Endothelial cell of umbilical vein (primary cell): ENCODE data around the gene AP1M1. TPM values are rescaled to one million over a fixed set of nuclear protein-coding genes. Genes with fewer than 3 reads are reported as not detected.

Experiments used
- BruUV-seq: library from RNA; stranded (reverse); fragments of 400-500 nt; replicated peaks from 2 replicates; lab custom pipeline; 2021; lab: Mats Ljungman, UMichigan
- CTCF ChIA-PET: fragments of 300-600, 350-600 bp; sonication (Branson Sonifier 250); formaldehyde crosslinking; loops from one replicate; lab custom pipeline; 2021; ENCODE audit warnings: antibody characterized with exemption, inconsistent platforms; lab: Charles Lee
- POLR2A ChIA-PET: fragments of 300-600, 350-600 bp; sonication (Branson Sonifier 250); formaldehyde crosslinking; loops from one replicate; lab custom pipeline; 2021; ENCODE audit warnings: antibody characterized with exemption, inconsistent platforms; lab: Charles Lee
- DNase-seq: peaks from one replicate; pipeline ENCODE4 v3.0.0-alpha.2; 2011; ENCODE audit warnings: low read depth, low spot score
- FAIRE-seq: peaks from 2 replicates; lab custom pipeline; 2011; peaks lifted over from hg19 to GRCh38; lab: Jason Lieb, UNC
- H2AFZ ChIP-seq: 2 replicates; pipeline ENCODE4 v1.6.0; 2012; ENCODE audit warnings: low read depth, low read length, control low read depth, inconsistent platforms
- H3K27ac ChIP-seq: 2 replicates; pipeline ENCODE4 v1.5.1; 2011; ENCODE audit warnings: low read depth, mild to moderate bottlenecking, control low read depth, low read length, moderate library complexity; ENCODE audit not compliant: insufficient read depth
- H3K27me3 ChIP-seq, 2 experiments: 2 replicates each; pipeline versions ENCODE4 v1.6.0 to v1.6.1; 2011; ENCODE audit warnings: low read length in 2 of 2, mixed read lengths in 1 of 2; ENCODE audit not compliant: control insufficient read depth in 2 of 2, insufficient read depth in 2 of 2
- H3K36me3 ChIP-seq, 2 experiments: 2 replicates in 1 of 2; 3 replicates in 1 of 2; pipeline ENCODE4 v1.5.1; 2011; ENCODE audit warnings: low read length in 2 of 2, mild to moderate bottlenecking in 1 of 2, moderate library complexity in 1 of 2; ENCODE audit not compliant: control insufficient read depth in 2 of 2, insufficient read depth in 2 of 2; ENCODE audit errors: extremely low read depth in 1 of 2
- H3K4me1 ChIP-seq: 3 replicates; pipeline ENCODE4 v1.5.1; 2011; ENCODE audit warnings: mild to moderate bottlenecking, low read length; ENCODE audit not compliant: control insufficient read depth, insufficient read depth; ENCODE audit errors: extremely low read depth
- H3K4me2 ChIP-seq: 2 replicates; pipeline ENCODE4 v1.6.1; 2011; ENCODE audit warnings: low read length, control low read depth, mixed read lengths; ENCODE audit not compliant: insufficient read depth
- H3K4me3 ChIP-seq, 3 experiments: fragments of 200-600 bp in 1 of 3; sonication (generic), shearing (Covaris generic) in 1 of 3; replicated peaks in 1 of 3; 2 replicates each; pipeline ENCODE4 v1.5.1; 2011 to 2016; ENCODE audit warnings: control low read depth in 3 of 3, low read length in 3 of 3, mild to moderate bottlenecking in 2 of 3, inconsistent platforms in 1 of 3, low read depth in 1 of 3, moderate library complexity in 1 of 3; ENCODE audit not compliant: insufficient read depth in 1 of 3
- H3K79me2 ChIP-seq: 2 replicates; pipeline ENCODE4 v1.6.0; 2012; ENCODE audit warnings: low read length, inconsistent platforms; ENCODE audit not compliant: control insufficient read depth, insufficient read depth
- H3K9ac ChIP-seq: replicated peaks from 2 replicates; pipeline ENCODE3; 2011; ENCODE audit warnings: low read length, control low read depth; ENCODE audit not compliant: insufficient read depth; ENCODE audit errors: extremely low read depth
- H3K9me1 ChIP-seq: replicated peaks from 3 replicates; pipeline ENCODE4 v1.6.0; 2011; ENCODE audit warnings: mild to moderate bottlenecking, low read length; ENCODE audit not compliant: control insufficient read depth, insufficient read depth; ENCODE audit errors: extremely low read depth
- H3K9me3 ChIP-seq: replicated peaks from 2 replicates; pipeline ENCODE4 v1.5.1; 2012; ENCODE audit warnings: low read length, inconsistent platforms; ENCODE audit not compliant: control insufficient read depth, insufficient read depth
- H4K20me1 ChIP-seq: replicated peaks from 2 replicates; pipeline ENCODE3; 2011; ENCODE audit warnings: mild to moderate bottlenecking, low read length; ENCODE audit not compliant: control insufficient read depth, insufficient read depth; ENCODE audit errors: extremely low read depth
- EZH2 ChIP-seq: IDR thresholded peaks from 2 replicates; pipeline ENCODE4 v1.6.1; 2012; ENCODE audit warnings: borderline replicate concordance, low read depth, mild to moderate bottlenecking, moderate library complexity, low read length, inconsistent platforms; ENCODE audit not compliant: severe bottlenecking
- FOS ChIP-seq: IDR thresholded peaks from 2 replicates; pipeline ENCODE4 v1.6.1; 2011; ENCODE audit warnings: mild to moderate bottlenecking, low read length, moderate library complexity, borderline replicate concordance; ENCODE audit not compliant: insufficient read depth
- GATA2 ChIP-seq: IDR thresholded peaks from 2 replicates; pipeline ENCODE4 v1.7.0; 2011; ENCODE audit warnings: low read depth, mild to moderate bottlenecking, moderate library complexity, mixed read lengths, low read length; ENCODE audit not compliant: insufficient read length, insufficient read depth
- JUN ChIP-seq: IDR thresholded peaks from 2 replicates; pipeline ENCODE4 v1.6.1; 2011; ENCODE audit warnings: borderline replicate concordance, low read depth; ENCODE audit not compliant: insufficient read length, insufficient read depth
- MAX ChIP-seq: IDR thresholded peaks from 2 replicates; pipeline ENCODE4 v1.6.1; 2011; ENCODE audit not compliant: insufficient read depth, insufficient read length
- MYC ChIP-seq: IDR thresholded peaks from one replicate; pipeline ENCODE4 v1.6.1; 2011; ENCODE audit warnings: mild to moderate bottlenecking, low read depth, low read length
- POLR2A ChIP-seq: IDR thresholded peaks from 2 replicates; pipeline ENCODE4 v1.6.1; 2012; ENCODE audit warnings: low read depth, mild to moderate bottlenecking, control low read depth, low read length
- POLR2AphosphoS5 ChIP-seq: IDR thresholded peaks from 2 replicates; pipeline ENCODE4 v1.6.1; 2012; ENCODE audit warnings: low read depth, mild to moderate bottlenecking, control low read depth, low read length, moderate library complexity; ENCODE audit not compliant: insufficient read depth
- dilution Hi-C: fragments of 300-500 bp; cut with MboI; formaldehyde crosslinking; loops from one replicate; pipeline ENCODE4 v1.15.0; 2019; ENCODE audit warnings: low sequenced_read_pairs; ENCODE audit not compliant: extremely low pct_ligation_motif_present
- intact Hi-C: fragments of 100-400 bp; cut with micrococcal nuclease; formaldehyde crosslinking; loops from one replicate; pipeline ENCODE4 v1.10.0; 2022
- polyA plus RNA-seq, 4 experiments: library from polyadenylated mRNA; depleted of rRNA in 3 of 4; stranded (reverse) in 3 of 4; unstranded in 1 of 4; fragments of >200 nt; gene quantifications; 2 replicates each; pipeline versions ENCODE4 v1.2.1 to v1.2.3, GENCODE V29; 2011 to 2012; ENCODE audit warnings: missing spikeins in 1 of 4
- total RNA-seq: library from RNA; stranded (reverse); gene quantifications from 2 replicates; pipeline ENCODE4 v1.2.3, GENCODE V29; 2021
- TF ChIP-seq, protein P1 (sequence below), 2 donors: IDR thresholded peaks; 1 replicate in 1 of 2; 2 replicates in 1 of 2; pipeline ENCODE4 v1.5.1; 2011; ENCODE audit warnings: low read length in 2 of 2, mild to moderate bottlenecking in 2 of 2, moderate library complexity in 2 of 2, control low read depth in 1 of 2, inconsistent platforms in 1 of 2, low read depth in 1 of 2; ENCODE audit not compliant: insufficient read depth in 1 of 2; ENCODE audit errors: extremely low read depth in 1 of 2

AP1M1 gene
- total and polyA plus RNA-seq, 2 donors (not counting 3 experiments of a cell fraction or from before 2014, with no cell fraction given) = 99.3 to 129 TPM

- no TSS peak for BruUV-seq
Observed at GRCh38 chr19:16260812-16261161, 63.1 kb downstream of the AP1M1 start.

GRCh38 chr19:16261584-16262368, 64.1 kb downstream of the AP1M1 start:
- no peak overlapping the region for H3K9ac ChIP-seq
- H3K4me1 ChIP-seq = peaks cover 21% of the 10 kb centered on the region
- no peak for FAIRE-seq
- dilution Hi-C loops (no loop called here), intact Hi-C loops (no loop called here)
- ChIA-PET POLR2A (interaction anchor here (0.7 kb wide), 1 partner anchor 63 kb away, joined by 3 read pairs; no protein-coding TSS in a partner anchor), CTCF (interaction anchor here (1.1 to 1.4 kb wide), 4 partner anchors 10 to 121 kb away, joined by 3 to 5 read pairs (median 3); no protein-coding TSS in a partner anchor)
- no peak overlapping the region for H2AFZ ChIP-seq
- no peaks in the 10 kb centered on the region for H3K9me3 ChIP-seq
- H3K27me3 ChIP-seq = no peaks in the 10 kb centered on the region
- H3K4me3 ChIP-seq = no peak overlapping the region
- H3K27ac ChIP-seq = no peak overlapping the region
- no peaks in the 10 kb centered on the region for H3K36me3 ChIP-seq
- H4K20me1 ChIP-seq = no peaks in the 10 kb centered on the region
- no peaks in the 10 kb centered on the region for H3K9me1 ChIP-seq
- H3K4me2 ChIP-seq = no peak overlapping the region
- H3K79me2 ChIP-seq = no peaks in the 10 kb centered on the region
- BruUV-seq = no TSS peak
- TF ChIP-seq POLR2A (no peak), GATA2 (no peak), MYC (no peak), JUN (no peak), POLR2AphosphoS5 (no peak), FOS (no peak), EZH2 (no peak), MAX (no peak)
- TF ChIP-seq, protein P1, sequence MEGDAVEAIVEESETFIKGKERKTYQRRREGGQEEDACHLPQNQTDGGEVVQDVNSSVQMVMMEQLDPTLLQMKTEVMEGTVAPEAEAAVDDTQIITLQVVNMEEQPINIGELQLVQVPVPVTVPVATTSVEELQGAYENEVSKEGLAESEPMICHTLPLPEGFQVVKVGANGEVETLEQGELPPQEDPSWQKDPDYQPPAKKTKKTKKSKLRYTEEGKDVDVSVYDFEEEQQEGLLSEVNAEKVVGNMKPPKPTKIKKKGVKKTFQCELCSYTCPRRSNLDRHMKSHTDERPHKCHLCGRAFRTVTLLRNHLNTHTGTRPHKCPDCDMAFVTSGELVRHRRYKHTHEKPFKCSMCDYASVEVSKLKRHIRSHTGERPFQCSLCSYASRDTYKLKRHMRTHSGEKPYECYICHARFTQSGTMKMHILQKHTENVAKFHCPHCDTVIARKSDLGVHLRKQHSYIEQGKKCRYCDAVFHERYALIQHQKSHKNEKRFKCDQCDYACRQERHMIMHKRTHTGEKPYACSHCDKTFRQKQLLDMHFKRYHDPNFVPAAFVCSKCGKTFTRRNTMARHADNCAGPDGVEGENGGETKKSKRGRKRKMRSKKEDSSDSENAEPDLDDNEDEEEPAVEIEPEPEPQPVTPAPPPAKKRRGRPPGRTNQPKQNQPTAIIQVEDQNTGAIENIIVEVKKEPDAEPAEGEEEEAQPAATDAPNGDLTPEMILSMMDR (IDR thresholded peaks at IDR 0.05; ENCODE audit: extremely low read depth in 1 of 2, insufficient read depth in 1 of 2, low read depth in 1 of 2, low read length in 2 of 2) = no peak
- no peak for DNase-seq

More at GRCh38 chr19:16260812-16261161, 63.1 kb downstream of the AP1M1 start:
- intact Hi-C loops = no loop called here
- dilution Hi-C loops = no loop called here
- no peak for TF ChIP-seq MYC
- no peak for TF ChIP-seq MAX
- TF ChIP-seq FOS = no peak
- no peak for TF ChIP-seq POLR2A
- ChIA-PET POLR2A (no interaction called here), CTCF (interaction anchor here (1.1 to 1.4 kb wide), 2 partner anchors 9 to 122 kb away, joined by 3 to 5 read pairs; no protein-coding TSS in a partner anchor)
- H3K9ac ChIP-seq = no peak overlapping the region
- peaks cover 21% of the 10 kb centered on the region for H3K4me1 ChIP-seq
- no peaks in the 10 kb centered on the region for H4K20me1 ChIP-seq
- FAIRE-seq (no peak), DNase-seq (no peak)
- H3K79me2 ChIP-seq = no peaks in the 10 kb centered on the region
- H3K4me3 ChIP-seq = no peak overlapping the region
- H3K27ac ChIP-seq = no peak overlapping the region
- no peaks in the 10 kb centered on the region for H3K36me3 ChIP-seq
- H3K27me3 ChIP-seq = no peaks in the 10 kb centered on the region
- no peaks in the 10 kb centered on the region for H3K9me3 ChIP-seq
- no peak overlapping the region for H3K4me2 ChIP-seq
- no peak overlapping the region for H2AFZ ChIP-seq
- no peaks in the 10 kb centered on the region for H3K9me1 ChIP-seq
